Activated naive CD8-positive, alpha-beta T cell treated with anti-CD3 and anti-CD28 coated beads, Interleukin-2, amount 10 ng/mL, durations not matched to agents 7 days and 5 days (primary cell): ENCODE measurements around the gene RPS21. TPM values are rescaled to one million over a fixed set of nuclear protein-coding genes. Genes with fewer than 3 reads are reported as not detected.

Experiments
- ATAC-seq: fragments of 150-1000 bp; cut with Tn5 transposase; one replicate; pipeline ENCODE4 v1.10.0; 2021; ENCODE audit warnings: low read depth, moderate library complexity
- POLR2A ChIA-PET: fragments of 350-600 bp; sonication (Branson Sonifier 250); formaldehyde crosslinking; loops from one replicate; lab custom pipeline; 2021; ENCODE audit warnings: antibody characterized with exemption; lab: Charles Lee
- DNase-seq: peaks from one replicate; pipeline ENCODE4 v3.0.0; 2021
- H3K27ac Mint-ChIP-seq: one replicate; pipeline ENCODE4 v1.8.0; 2022; ENCODE audit warnings: mild to moderate bottlenecking, mixed read lengths
- H3K27me3 Mint-ChIP-seq: one replicate; pipeline ENCODE4 v1.8.0; 2022; ENCODE audit warnings: mild to moderate bottlenecking, moderate library complexity, mixed read lengths
- H3K36me3 Mint-ChIP-seq: one replicate; pipeline ENCODE4 v1.8.0; 2021; ENCODE audit warnings: mild to moderate bottlenecking, mixed read lengths
- H3K4me1 Mint-ChIP-seq: one replicate; pipeline ENCODE4 v1.8.0; 2021; ENCODE audit warnings: mixed read lengths
- H3K4me3 Mint-ChIP-seq: one replicate; pipeline ENCODE4 v1.8.0; 2022; ENCODE audit warnings: mild to moderate bottlenecking, moderate library complexity, mixed read lengths
- H3K9me3 Mint-ChIP-seq: one replicate; pipeline ENCODE4 v1.8.0; 2021; ENCODE audit warnings: mixed read lengths
- total RNA-seq, 2 experiments: library from RNA; stranded (reverse); gene quantifications; one replicate each; pipeline ENCODE4 v1.2.3, GENCODE V29; 2021

RPS21 gene
- total RNA-seq, 2 experiments from 2014 or later, result 2,045 to 2,157 TPM

DNA sequence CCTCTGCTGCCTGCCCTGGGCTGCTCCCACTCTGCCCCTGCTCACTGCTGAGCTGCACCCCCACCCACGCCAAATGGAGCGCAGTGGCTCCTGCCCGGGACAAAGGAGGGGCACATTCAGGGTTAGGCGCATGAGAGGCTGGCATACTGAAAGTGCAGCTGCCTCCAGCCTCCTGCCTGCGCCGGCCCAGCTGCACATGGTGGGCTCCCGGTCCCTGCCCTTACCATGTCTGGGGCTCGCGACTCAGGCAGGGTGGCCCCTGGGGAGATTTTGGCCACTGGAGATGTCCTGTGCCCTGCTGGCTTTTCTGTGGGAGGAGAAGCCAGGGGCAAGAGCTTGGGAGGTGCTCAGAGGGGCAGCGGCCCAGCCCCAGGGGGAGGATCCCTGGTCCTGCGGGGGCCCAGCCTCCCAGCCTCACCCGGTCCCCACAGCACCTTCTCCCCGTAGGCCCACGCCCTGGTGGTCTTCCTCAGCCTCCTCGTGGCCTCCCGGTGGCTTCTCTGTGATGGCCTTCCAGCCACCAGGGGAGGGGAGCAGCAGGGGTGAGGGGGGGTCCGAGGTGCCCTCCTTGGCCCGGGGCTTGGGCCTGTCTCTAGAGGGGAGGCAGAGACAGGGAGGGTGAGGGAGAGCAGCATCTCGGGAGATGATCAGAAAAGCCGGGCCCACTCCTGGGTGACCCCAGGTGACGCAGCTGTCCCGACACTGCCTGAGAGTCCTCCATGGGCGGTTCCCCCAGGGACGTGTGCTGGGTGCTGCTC is 28.6 kb downstream of the RPS21 start:
- Mint-ChIP-seq H3K4me1 (no peaks in the 10 kb centered on the region), H3K36me3 (no peaks in the 10 kb centered on the region), H3K4me3 (no peak overlapping the region), H3K27me3 (no peaks in the 10 kb centered on the region), H3K9me3 (no peaks in the 10 kb centered on the region), H3K27ac (no peak overlapping the region)
- ATAC-seq, result no peak
- DNase-seq, result no peak
- POLR2A ChIA-PET, result no interaction called here

DNA sequence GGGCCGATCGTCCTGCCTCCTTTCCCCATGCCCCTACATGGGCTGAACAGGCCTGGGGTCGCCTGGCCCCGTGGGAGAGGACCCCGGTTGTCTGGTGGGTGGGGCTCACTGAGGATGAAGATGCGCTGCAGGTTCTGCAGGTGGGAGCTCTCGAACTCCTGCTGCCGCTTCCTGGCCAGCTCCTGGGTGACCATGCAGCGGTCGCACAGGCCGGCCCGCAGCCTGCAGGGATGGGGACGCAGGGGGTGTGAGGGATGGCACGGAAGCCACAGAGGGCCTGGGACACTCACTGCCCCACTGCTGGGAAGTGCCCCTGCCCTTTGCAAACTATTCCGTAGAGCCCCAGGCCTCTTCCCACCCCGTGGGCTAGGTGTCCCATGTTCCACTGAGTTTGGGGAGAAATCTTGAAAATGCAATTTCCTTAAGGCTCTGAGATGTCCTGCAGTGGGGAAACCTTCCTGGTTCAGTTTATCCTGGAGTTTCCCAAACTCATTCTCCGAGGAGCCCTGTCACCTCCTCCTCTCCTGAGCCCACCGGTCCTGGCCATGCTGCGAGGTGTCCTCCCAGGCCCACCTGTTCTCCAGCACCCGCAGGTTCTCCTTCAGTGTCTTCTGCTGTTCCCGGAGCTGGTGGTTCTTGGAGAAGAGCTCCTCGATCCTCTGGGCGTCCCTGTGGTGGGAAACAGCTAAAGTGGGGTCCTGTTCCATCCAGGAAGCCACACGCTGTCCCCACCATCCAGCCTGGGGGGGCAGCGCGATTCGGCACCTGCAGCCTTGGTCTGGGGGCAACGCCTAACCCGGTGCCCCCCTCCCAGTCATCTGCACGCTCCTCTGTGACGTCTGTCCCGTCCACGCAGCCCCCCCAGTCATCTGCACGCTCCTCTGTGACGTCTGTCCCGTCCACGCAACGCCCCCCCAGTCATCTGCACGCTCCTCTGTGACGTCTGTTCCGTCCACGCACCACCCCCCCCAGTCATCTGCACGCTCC is 30.0 kb downstream of the RPS21 start:
- H3K4me1 Mint-ChIP-seq, result no peaks in the 10 kb centered on the region

DNA sequence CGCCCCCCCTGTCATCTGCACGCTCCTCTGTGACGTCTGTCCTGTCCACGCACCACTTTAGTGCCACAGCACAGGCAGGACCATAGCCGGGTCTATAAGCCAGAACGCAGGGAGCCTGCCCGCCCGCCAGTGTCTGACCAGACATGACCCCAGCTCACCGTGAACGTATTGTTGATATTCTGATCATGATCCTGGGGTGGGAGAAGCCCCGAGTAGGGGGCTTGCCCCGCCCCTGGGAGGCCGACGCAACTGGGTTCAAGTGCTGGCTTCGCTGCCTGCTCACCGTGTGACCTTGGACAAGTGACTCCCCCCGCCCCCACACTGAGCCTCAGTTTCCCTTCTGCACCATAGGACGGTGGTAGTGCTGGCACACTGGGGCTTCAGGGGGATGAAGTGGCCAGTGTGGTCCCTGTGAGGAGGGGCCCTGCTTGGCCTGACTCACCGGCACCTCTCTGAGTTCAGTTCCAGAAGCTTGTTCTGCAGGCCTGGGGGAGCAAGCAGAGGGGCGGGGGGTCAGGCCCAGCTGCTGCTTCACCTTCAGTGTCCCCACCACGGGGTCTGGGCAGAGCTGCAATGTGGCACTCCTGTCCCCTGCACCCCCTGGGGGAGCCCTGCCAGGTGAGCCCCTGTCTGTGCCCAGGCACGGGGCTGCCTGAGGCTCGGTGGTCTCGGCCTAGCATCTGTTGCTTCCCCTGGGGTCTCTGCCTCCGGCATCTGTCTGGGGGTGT is 31.2 kb downstream of the RPS21 start:
- Mint-ChIP-seq H3K4me1 (no peaks in the 10 kb centered on the region), H3K4me3 (no peak overlapping the region), H3K36me3 (no peaks in the 10 kb centered on the region), H3K9me3 (no peaks in the 10 kb centered on the region), H3K27ac (no peak overlapping the region), H3K27me3 (no peaks in the 10 kb centered on the region)
- DNase-seq (no peak), ATAC-seq (no peak)
- POLR2A ChIA-PET, result no interaction called here

More for the DNA sequence above, 30.0 kb downstream of the RPS21 start:
- DNase-seq (no peak), ATAC-seq (no peak)
- Mint-ChIP-seq H3K36me3 (no peaks in the 10 kb centered on the region), H3K9me3 (no peaks in the 10 kb centered on the region), H3K27me3 (no peaks in the 10 kb centered on the region), H3K27ac (no peak overlapping the region), H3K4me3 (no peak overlapping the region)
- POLR2A ChIA-PET, result no interaction called here

DNA sequence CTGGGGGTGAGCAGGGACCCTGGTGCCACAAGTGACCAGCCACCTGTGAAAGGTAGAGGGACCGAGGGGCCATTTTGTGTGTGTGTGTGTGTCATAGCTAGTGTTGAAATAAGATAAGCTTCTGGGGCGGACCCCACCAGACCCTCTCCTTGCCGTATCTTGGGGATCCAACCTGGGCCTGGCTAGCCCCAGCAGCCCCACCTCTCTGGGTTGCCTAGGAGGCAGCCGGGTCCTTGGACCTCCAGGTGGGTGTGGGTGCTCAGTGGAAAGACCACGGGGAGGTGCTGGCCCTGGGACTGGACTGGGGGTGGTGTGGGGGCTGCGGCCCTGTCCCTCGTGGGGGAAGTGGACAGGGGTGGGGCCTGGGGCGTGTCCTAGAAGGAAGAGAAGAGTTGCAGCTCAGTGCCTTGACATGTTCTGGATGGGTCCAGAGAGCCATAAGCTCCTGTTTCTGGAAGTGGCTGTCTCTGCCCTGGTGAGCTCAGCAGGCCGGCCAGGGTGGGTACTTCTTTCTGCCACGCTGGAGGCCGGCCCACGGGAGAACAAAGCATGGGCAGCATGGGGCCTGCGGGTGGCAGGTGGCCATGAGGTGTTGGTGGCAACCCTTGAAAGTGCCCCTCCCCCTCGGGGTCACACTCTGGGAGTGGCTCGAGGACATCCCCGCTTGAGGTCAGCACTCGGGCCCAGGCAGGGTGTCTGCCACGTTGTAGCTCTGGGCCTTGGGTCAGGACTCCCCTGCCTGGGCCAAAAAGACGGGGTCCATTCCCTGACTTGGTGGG is 32.0 kb downstream of the RPS21 start:
- no peaks in the 10 kb centered on the region for H3K27me3 Mint-ChIP-seq
- no peak overlapping the region for H3K4me3 Mint-ChIP-seq
- no peak for ATAC-seq
- no peak overlapping the region for H3K27ac Mint-ChIP-seq
- DNase-seq, result no peak
- no peaks in the 10 kb centered on the region for H3K36me3 Mint-ChIP-seq
- H3K9me3 Mint-ChIP-seq, result no peaks in the 10 kb centered on the region
- no peaks in the 10 kb centered on the region for H3K4me1 Mint-ChIP-seq
- POLR2A ChIA-PET, result no interaction called here

DNA sequence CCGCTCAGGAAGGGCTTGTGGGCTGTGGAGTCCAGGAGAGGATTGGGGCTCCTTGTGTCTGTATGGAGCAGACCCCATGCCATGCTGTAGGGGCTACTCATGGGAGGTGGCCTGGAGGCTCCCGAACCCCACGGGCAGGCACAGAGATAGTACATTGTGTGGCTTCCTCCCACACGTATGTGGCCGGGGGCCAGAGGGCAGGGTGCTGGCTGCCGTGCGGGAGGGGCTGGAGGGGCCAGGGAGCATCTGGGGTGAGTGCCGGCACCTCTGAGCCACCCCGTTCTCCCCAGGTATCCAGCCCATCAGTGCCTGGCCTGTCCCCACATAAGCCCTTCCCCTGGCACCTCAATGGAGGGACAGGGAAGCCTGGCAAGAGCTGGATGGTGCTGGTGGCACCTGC is 32.9 kb downstream of the RPS21 start:
- Mint-ChIP-seq H3K9me3 (no peaks in the 10 kb centered on the region), H3K4me3 (no peak overlapping the region), H3K36me3 (no peaks in the 10 kb centered on the region), H3K4me1 (no peaks in the 10 kb centered on the region), H3K27ac (no peak overlapping the region), H3K27me3 (no peaks in the 10 kb centered on the region)
- POLR2A ChIA-PET, result no interaction called here
- no peak for DNase-seq
- ATAC-seq, result no peak

DNA sequence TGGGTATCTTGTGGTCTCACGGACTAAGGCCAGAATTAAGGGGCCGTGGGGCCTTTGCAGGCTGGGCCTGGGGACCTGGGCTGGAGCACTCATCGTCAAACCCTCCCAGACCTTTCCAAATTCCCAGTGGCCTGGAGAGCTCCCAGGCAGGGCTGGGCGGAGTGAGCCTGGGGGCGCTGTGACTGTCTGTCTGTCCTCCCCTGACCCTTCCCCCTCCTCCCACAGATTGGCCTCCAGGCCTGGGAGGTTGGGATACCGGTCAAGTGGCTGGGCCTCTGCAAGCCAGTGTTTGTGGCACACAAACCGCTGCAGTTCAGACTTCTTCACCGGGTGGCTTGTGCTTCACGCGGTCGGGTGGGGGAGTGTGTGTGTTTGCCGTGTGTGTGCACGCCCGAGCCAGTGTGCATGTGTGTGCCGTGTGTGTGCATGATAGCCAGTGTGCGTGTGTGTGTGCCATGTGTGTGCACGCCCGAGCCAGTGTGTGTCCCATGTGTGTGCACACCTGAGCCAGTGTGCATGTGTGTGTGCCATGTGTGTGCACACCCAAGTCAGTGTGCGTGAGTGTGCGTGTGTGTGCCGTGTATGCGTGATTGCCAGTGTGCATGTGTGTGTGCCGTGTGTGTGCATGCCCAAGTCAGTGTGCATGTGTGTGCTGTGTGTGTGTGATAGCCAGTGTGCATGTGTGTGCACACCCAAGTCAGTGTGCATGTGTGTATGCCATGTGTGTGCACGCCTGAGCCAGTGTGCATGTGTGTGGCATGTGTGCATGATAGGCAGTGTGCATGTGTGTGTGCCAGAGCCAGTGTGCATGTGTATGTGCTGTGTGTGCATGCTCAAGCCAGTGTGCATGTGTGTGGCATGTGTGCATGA is 34.2 kb downstream of the RPS21 start:
- H3K36me3 Mint-ChIP-seq, result no peaks in the 10 kb centered on the region
- DNase-seq (no peak), ATAC-seq (no peak)
- no peaks in the 10 kb centered on the region for H3K27me3 Mint-ChIP-seq
- POLR2A ChIA-PET, result no interaction called here
- no peak overlapping the region for H3K27ac Mint-ChIP-seq
- H3K4me3 Mint-ChIP-seq, result no peak overlapping the region
- H3K4me1 Mint-ChIP-seq, result no peaks in the 10 kb centered on the region
- no peaks in the 10 kb centered on the region for H3K9me3 Mint-ChIP-seq

DNA sequence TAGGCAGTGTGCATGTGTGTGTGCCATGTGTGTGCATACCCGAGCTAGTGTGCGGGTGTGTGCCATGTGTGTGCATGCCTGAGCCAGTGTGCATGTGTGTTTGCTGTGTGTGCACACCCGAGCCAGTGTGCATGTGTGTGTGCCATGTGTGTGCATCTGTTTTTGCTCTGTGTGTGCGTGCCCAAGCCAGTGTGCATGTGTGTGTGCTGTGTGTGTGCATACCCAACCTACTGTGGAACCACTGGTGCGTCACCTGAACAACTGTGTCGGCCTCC is 34.8 kb downstream of the RPS21 start:
- H3K36me3 Mint-ChIP-seq, result no peaks in the 10 kb centered on the region
- no peaks in the 10 kb centered on the region for H3K4me1 Mint-ChIP-seq
- no peaks in the 10 kb centered on the region for H3K27me3 Mint-ChIP-seq
- DNase-seq (no peak), ATAC-seq (no peak)
- POLR2A ChIA-PET, result no interaction called here
- H3K4me3 Mint-ChIP-seq, result no peak overlapping the region
- H3K27ac Mint-ChIP-seq, result no peak overlapping the region
- no peaks in the 10 kb centered on the region for H3K9me3 Mint-ChIP-seq

DNA sequence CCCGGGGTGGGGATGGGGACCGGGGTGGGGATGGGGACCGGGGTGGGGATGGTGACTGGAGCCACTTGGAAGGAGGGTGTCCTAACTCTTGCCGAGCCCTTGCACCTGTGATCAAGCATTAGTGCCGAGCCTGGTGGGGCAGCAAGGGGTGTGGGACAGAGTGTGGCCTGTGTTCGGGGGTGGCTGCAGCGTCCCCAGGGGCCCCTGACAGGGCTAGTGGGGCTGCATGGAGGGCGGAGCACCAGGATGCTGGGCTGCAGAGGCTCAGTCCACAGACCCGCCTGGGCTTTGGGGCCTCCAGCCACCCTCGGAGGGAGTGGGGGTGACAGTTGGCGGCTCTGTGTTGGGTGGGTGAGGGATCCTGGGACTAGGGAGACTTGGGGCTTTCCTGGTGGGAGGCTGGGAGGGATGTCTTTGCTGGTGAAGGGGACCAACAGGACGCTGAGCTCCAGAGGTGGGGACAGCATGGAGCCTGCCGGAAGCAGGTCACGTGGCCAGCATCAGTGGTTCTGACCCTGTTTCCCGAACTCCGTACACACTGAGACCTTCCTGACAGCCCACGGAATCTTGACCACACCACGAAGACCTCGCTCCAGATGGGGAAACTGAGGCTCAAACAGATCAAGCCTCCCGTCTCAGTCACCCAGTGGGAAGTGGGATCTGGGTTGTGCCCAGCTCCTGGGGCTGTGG is 35.9 kb downstream of the RPS21 start:
- no peak overlapping the region for H3K27ac Mint-ChIP-seq
- H3K9me3 Mint-ChIP-seq, result no peaks in the 10 kb centered on the region
- POLR2A ChIA-PET, result interaction anchor here (0.6 kb wide), 1 partner anchor 439 kb away, joined by 3 read pairs; no protein-coding TSS in a partner anchor
- H3K4me3 Mint-ChIP-seq, result no peak overlapping the region
- no peak for DNase-seq
- ATAC-seq, result no peak
- H3K27me3 Mint-ChIP-seq, result no peaks in the 10 kb centered on the region
- no peaks in the 10 kb centered on the region for H3K36me3 Mint-ChIP-seq
- H3K4me1 Mint-ChIP-seq, result no peaks in the 10 kb centered on the region

DNA sequence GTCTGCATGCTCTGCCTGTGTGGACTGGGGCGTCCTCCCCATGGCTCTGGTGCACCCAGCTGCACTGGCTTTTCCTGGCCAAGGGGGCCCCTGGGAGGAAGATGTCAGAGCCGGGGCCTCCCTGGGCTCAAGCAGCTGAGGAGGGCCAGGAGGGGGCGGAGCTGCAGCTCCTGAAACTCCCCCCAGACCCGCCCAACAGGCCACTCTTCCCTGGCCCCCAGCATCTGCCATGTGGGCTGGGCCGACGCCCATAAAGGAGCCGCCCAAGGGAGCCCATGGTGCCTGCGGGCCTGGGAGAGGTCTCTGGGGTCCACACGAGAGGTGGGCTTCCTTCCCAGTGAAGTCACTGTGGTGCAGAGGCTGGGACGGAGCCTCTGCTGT is 36.4 kb downstream of the RPS21 start:
- H3K4me1 Mint-ChIP-seq, result no peaks in the 10 kb centered on the region
- H3K27me3 Mint-ChIP-seq, result no peaks in the 10 kb centered on the region
- H3K4me3 Mint-ChIP-seq, result no peak overlapping the region
- POLR2A ChIA-PET, result interaction anchor here (0.6 kb wide), 1 partner anchor 439 kb away, joined by 3 read pairs; no protein-coding TSS in a partner anchor
- no peaks in the 10 kb centered on the region for H3K36me3 Mint-ChIP-seq
- no peak for ATAC-seq
- H3K9me3 Mint-ChIP-seq, result no peaks in the 10 kb centered on the region
- DNase-seq, result no peak
- H3K27ac Mint-ChIP-seq, result no peak overlapping the region

DNA sequence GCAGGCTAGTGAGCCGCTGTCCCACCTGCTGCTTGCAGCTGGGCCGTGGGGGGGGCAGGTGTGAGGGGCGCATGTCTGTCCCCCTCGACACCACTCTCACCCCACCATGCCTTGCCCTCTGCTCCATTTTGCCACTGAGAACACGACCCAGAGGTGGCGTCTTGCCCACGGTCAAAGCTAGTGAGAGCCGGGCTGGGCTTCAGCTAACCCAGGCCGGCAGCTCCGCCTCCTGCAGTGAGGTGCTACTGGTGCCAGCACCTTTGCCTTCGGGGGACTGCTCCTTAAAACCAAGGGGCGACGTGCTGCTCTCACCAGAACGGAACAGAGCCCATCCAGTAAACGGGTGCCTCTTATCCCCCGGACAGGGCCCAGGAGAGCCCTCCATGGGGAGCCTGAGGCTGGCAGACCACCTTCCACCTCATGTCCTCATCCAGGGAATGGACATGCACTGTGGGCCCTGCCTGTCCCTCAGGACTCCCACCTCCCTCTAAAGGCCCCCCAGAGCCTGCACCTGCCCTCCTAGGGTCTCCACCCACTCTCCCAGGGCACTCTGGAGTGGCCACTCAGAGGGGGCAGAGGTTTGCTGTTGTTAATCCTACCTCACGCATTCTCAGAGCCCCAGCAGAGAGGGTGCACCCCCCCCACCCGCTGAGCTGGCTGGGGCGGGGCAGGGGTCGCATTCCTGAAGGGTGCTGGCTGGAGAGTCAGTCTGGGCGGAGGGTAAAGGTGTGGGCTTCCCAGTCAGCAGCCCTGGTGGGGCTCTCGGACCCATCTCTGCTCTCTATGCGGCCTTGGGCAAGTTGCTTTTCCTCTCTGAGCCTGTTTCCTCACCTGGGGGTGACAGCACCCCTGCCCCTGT is 37.6 kb downstream of the RPS21 start:
- no peak overlapping the region for H3K27ac Mint-ChIP-seq
- no peak for DNase-seq
- no peak overlapping the region for H3K4me3 Mint-ChIP-seq
- no peaks in the 10 kb centered on the region for H3K27me3 Mint-ChIP-seq
- H3K4me1 Mint-ChIP-seq, result no peaks in the 10 kb centered on the region
- no peak for ATAC-seq
- H3K36me3 Mint-ChIP-seq, result no peaks in the 10 kb centered on the region
- POLR2A ChIA-PET, result no interaction called here
- H3K9me3 Mint-ChIP-seq, result no peaks in the 10 kb centered on the region

DNA sequence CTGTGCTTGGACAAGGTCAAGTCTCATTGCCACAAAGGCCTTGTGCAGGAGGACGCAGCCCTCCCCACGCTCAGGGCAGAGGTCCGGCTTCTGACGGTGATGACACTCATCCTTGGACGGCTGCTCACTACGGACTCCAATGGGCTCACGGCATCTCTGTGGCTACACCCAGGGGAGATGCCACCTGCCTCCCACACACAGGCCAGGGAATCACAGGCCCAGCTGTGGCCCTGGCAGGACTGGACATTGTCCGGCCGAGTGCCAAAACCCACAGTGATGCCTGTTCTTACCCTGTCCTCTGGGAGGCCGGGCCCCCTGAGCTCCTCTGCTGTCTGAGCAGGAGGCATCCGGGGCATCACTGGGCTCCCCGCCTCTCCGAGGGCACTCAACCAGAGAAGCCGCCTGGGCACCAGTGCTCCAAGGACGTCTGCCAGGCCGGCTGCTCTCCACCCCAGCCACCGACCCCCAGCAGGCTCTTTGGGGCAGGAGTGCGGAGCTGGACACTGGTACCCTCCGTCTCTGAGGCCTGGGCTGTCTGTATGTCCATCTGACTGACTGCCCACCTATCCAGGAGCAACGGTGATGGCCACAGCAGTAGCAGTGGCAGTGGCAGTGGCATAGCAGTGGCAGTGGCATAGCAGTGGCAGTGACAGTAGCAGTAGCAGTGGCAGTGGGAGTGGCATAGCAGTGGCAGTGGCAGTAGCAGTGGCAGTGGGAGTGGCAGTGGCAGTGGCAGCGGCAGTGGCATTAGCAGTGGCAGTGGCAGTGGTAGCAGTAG is 38.6 kb downstream of the RPS21 start:
- ATAC-seq, result no peak
- no peak overlapping the region for H3K4me3 Mint-ChIP-seq
- no peaks in the 10 kb centered on the region for H3K36me3 Mint-ChIP-seq
- no peaks in the 10 kb centered on the region for H3K9me3 Mint-ChIP-seq
- no peaks in the 10 kb centered on the region for H3K27me3 Mint-ChIP-seq
- H3K27ac Mint-ChIP-seq, result no peak overlapping the region
- DNase-seq, result no peak
- H3K4me1 Mint-ChIP-seq, result no peaks in the 10 kb centered on the region
- POLR2A ChIA-PET, result no interaction called here
